ENCODE results near the gene NPPB. TPM values are rescaled to one million over a fixed set of nuclear protein-coding genes. Genes with fewer than 3 reads are reported as not detected.
A peak's percentile ranks its signal among the peaks of the same experiment; 100 is the strongest.

The NPPB gene
- total RNA-seq (not detected), polyA plus RNA-seq (not detected), total RNA-seq (not detected)

DNA sequence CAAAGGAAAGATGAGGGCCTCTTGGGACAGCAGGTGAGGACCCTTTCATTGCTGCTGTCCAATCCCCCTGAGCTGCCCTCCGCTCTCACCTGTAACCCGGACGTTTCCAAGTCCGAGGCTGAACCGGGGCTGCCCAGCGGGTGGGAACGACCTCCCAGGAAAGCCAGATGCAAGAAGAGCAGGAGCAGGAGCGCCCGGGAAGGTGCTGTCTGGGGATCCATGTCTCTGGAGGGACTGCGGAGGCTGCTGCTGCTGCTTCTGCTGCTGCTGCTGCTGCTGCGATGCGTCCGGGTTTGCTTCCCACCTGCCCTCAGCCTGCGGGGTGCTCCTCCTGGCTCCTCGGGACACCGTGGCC, at the start of gene NPPB:
NPPB (minus strand) TSS at position 333 of the 355 bp plus-strand sequence; CDS start at position 221, 112 bp downstream.
- Histone ChIP-seq H3K4me3 (ENCODE audit: low read length) (no peak within 1 kb of the TSS), H3K27ac (ENCODE audit: low read depth, low read length) (no peak within 1 kb of the TSS), H3K9me3 (ENCODE audit: control insufficient read depth in 2 of 3, low read length in 3 of 3) (no peaks in the 10 kb centered on the region), H3K4me1 (ENCODE audit: control insufficient read depth in 2 of 2, insufficient read depth in 2 of 2, low read length in 2 of 2) (no peaks in the 10 kb centered on the region), H3K27me3 (ENCODE audit: control insufficient read depth in 2 of 2, insufficient read depth in 2 of 2, low read length in 2 of 2) (peaks cover 0 to 14% of the 10 kb centered on the region in 2 donors), H3K36me3 (ENCODE audit: control insufficient read depth in 2 of 3, insufficient read depth in 3 of 3, low read length in 3 of 3) (no peaks in the 10 kb centered on the region)
- H3K27ac Mint-ChIP-seq, result no peak within 1 kb of the TSS
- POLR2A ChIA-PET, result no interaction called here
- no peaks in the 10 kb centered on the region for H3K36me3 Mint-ChIP-seq
- no peak for ATAC-seq
- intact Hi-C loops (cut with micrococcal nuclease), result no loop called here
- DNase-seq, result no peak
- peaks cover 0 to 6% (median 3%) of the 10 kb centered on the region in 7 donors for H3K4me1 Mint-ChIP-seq
- no peak within 1 kb of the TSS for H3K4me3 Mint-ChIP-seq
- CTCF ChIA-PET, result no interaction called here
- peaks cover 0 to 7% (median 0%) of the 10 kb centered on the region in 11 donors for H3K9me3 Mint-ChIP-seq
- peaks cover 57 to 72% (median 66%) of the 10 kb centered on the region in 5 donors for H3K27me3 Mint-ChIP-seq

GRCh38 chr1:11908095-11908675, 49.4 kb upstream of the NPPB start:
- Mint-ChIP-seq H3K27ac (peak overlapping the region; percentile 99 to 100 (median 100)), H3K9me3 (peaks cover 0 to 20% (median 0%) of the 10 kb centered on the region in 11 donors), H3K27me3 (peaks cover 0 to 38% (median 0%) of the 10 kb centered on the region in 5 donors), H3K36me3 (peaks cover 0 to 4% (median 0%) of the 10 kb centered on the region in 5 donors), H3K4me1 (peaks cover 9 to 45% (median 34%) of the 10 kb centered on the region in 7 donors), H3K4me3 (peak overlapping the region; percentile 92 to 97 (median 94))
- intact Hi-C loops (cut with micrococcal nuclease), result loop anchor here (1.0 to 5.0 kb wide), 12 partner anchors 18 to 895 kb away; partner anchors contain the start of genes CLCN6 (in 2 of the 2), FBXO2 (in 2 of the 2), FBXO44 (in 2 of the 2) and KIAA2013 (in 2 of the 2)
- Histone ChIP-seq H3K4me3 (ENCODE audit: low read length) (peak overlapping the region; percentile 92), H3K27ac (ENCODE audit: low read depth, low read length) (peak overlapping the region; percentile 99), H3K27me3 (ENCODE audit: control insufficient read depth in 2 of 2, insufficient read depth in 2 of 2, low read length in 2 of 2) (no peaks in the 10 kb centered on the region), H3K36me3 (ENCODE audit: control insufficient read depth in 2 of 3, insufficient read depth in 3 of 3, low read length in 3 of 3) (no peaks in the 10 kb centered on the region), H3K4me1 (ENCODE audit: control insufficient read depth in 2 of 2, insufficient read depth in 2 of 2, low read length in 2 of 2) (peaks cover 19% of the 10 kb centered on the region in 2 donors), H3K9me3 (ENCODE audit: control insufficient read depth in 2 of 3, low read length in 3 of 3) (peaks cover 0 to 4% (median 0%) of the 10 kb centered on the region in 3 experiments)
- POLR2A ChIA-PET, result interaction anchor here (0.6 to 5.7 kb wide), 47 partner anchors 9 to 896 kb away, joined by 3 to 83 read pairs (median 5); partner anchors contain the start of genes AGTRAP, CLCN6, FBXO6 and KIAA2013
- peak in 7 of 9 donors; percentile 66 to 95 (median 92) for DNase-seq
- CTCF ChIA-PET, result interaction anchor here (0.6 to 1.5 kb wide), 4 partner anchors 35 to 258 kb away, joined by 3 to 4 read pairs (median 4); no protein-coding TSS in a partner anchor
- ATAC-seq, result peak; percentile 69

GRCh38 chr1:11907275-11908094, 48.7 kb upstream of the NPPB start:
- DNase-seq, result peak; percentile 69 to 96 (median 94)
- ChIA-PET CTCF (interaction anchor here (0.6 to 1.5 kb wide), 5 partner anchors 16 to 257 kb away, joined by 3 to 4 read pairs (median 3); no protein-coding TSS in a partner anchor), POLR2A (interaction anchor here (0.5 to 5.7 kb wide), 37 partner anchors 8 to 895 kb away, joined by 3 to 83 read pairs (median 6); partner anchors contain the start of genes AGTRAP, CLCN6, FBXO6 and KIAA2013)
- H3K27ac Mint-ChIP-seq, result peak overlapping the region; percentile 99 to 100 (median 100)
- H3K4me3 Mint-ChIP-seq, result peak overlapping the region; percentile 92 to 97 (median 94)
- Histone ChIP-seq H3K9me3 (ENCODE audit: control insufficient read depth in 2 of 3, low read length in 3 of 3) (peaks cover 0 to 4% (median 0%) of the 10 kb centered on the region in 3 experiments), H3K27ac (ENCODE audit: low read depth, low read length) (peak overlapping the region; percentile 99), H3K4me3 (ENCODE audit: low read length) (peak overlapping the region; percentile 92), H3K27me3 (ENCODE audit: control insufficient read depth in 2 of 2, insufficient read depth in 2 of 2, low read length in 2 of 2) (peaks cover 0 to 4% of the 10 kb centered on the region in 2 donors), H3K4me1 (ENCODE audit: control insufficient read depth in 2 of 2, insufficient read depth in 2 of 2, low read length in 2 of 2) (peaks cover 19% of the 10 kb centered on the region in 2 donors), H3K36me3 (ENCODE audit: control insufficient read depth in 2 of 3, insufficient read depth in 3 of 3, low read length in 3 of 3) (no peaks in the 10 kb centered on the region)
- peaks cover 0 to 41% (median under 1%) of the 10 kb centered on the region in 5 donors for H3K27me3 Mint-ChIP-seq
- peaks cover 0 to 20% (median 0%) of the 10 kb centered on the region in 11 donors for H3K9me3 Mint-ChIP-seq
- H3K36me3 Mint-ChIP-seq, result peaks cover 0 to 4% (median 0%) of the 10 kb centered on the region in 5 donors
- peak; percentile 75 for ATAC-seq
- H3K4me1 Mint-ChIP-seq, result peaks cover 9 to 45% (median 34%) of the 10 kb centered on the region in 7 donors
- intact Hi-C loops (cut with micrococcal nuclease), result loop anchor here (1.0 to 5.0 kb wide), 17 partner anchors 13 to 895 kb away; partner anchors contain the start of genes AGTRAP (in 2 of the 2), CLCN6 (in 2 of the 2), FBXO2 (in 2 of the 2) and FBXO44 (in 2 of the 2)

GRCh38 chr1:11906870-11907269, 48.1 kb upstream of the NPPB start:
- H3K9me3 Mint-ChIP-seq, result peaks cover 0 to 22% (median 0%) of the 10 kb centered on the region in 11 donors
- peaks cover 9 to 44% (median 34%) of the 10 kb centered on the region in 7 donors for H3K4me1 Mint-ChIP-seq
- POLR2A ChIA-PET, result interaction anchor here (4.7 to 5.7 kb wide), 3 partner anchors 19 to 100 kb away, joined by 45 to 59 read pairs (median 56); partner anchors contain the start of genes CLCN6, KIAA2013 and MTHFR

GRCh38 chr1:11904978-11905377, 46.2 kb upstream of the NPPB start:
- H3K27ac Mint-ChIP-seq, result peak overlapping the region in 4 of 9 donors; percentile 20 to 84 (median 54)
- peaks cover 0 to 4% (median 0%) of the 10 kb centered on the region in 5 donors for H3K36me3 Mint-ChIP-seq
- peaks cover 9 to 42% (median 34%) of the 10 kb centered on the region in 7 donors for H3K4me1 Mint-ChIP-seq
- Histone ChIP-seq H3K27ac (ENCODE audit: low read depth, low read length) (no peak overlapping the region), H3K36me3 (ENCODE audit: control insufficient read depth in 2 of 3, insufficient read depth in 3 of 3, low read length in 3 of 3) (no peaks in the 10 kb centered on the region), H3K27me3 (ENCODE audit: control insufficient read depth in 2 of 2, insufficient read depth in 2 of 2, low read length in 2 of 2) (peaks cover 0 to 5% of the 10 kb centered on the region in 2 donors), H3K4me1 (ENCODE audit: control insufficient read depth in 2 of 2, insufficient read depth in 2 of 2, low read length in 2 of 2) (peaks cover 19% of the 10 kb centered on the region in 2 donors), H3K9me3 (ENCODE audit: control insufficient read depth in 2 of 3, low read length in 3 of 3) (peaks cover 0 to 4% (median 0%) of the 10 kb centered on the region in 3 experiments), H3K4me3 (ENCODE audit: low read length) (no peak overlapping the region)
- H3K9me3 Mint-ChIP-seq, result peaks cover 0 to 22% (median 0%) of the 10 kb centered on the region in 11 donors
- ChIA-PET POLR2A (no interaction called here), CTCF (no interaction called here)
- DNase-seq (no peak), ATAC-seq (no peak)
- H3K4me3 Mint-ChIP-seq, result peak overlapping the region in 4 of 10 donors; percentile 1 to 65 (median 42)
- intact Hi-C loops (cut with micrococcal nuclease), result loop anchor here (5.0 kb wide), 3 partner anchors 168 to 712 kb away; partner anchors contain the start of genes FBXO2 (in 2 of the 2), FBXO44 (in 2 of the 2), AGTRAP (in 1 of the 2) and DHRS3 (in 1 of the 2)
- H3K27me3 Mint-ChIP-seq, result peaks cover 9 to 60% (median 14%) of the 10 kb centered on the region in 5 donors

More at GRCh38 chr1:11906870-11907269, 48.1 kb upstream of the NPPB start:
- Mint-ChIP-seq H3K36me3 (peaks cover 0 to 4% (median 0%) of the 10 kb centered on the region in 5 donors), H3K27ac (peak overlapping the region in 5 of 9 donors; percentile 24 to 100 (median 43)), H3K27me3 (peaks cover 6 to 46% (median 7%) of the 10 kb centered on the region in 5 donors), H3K4me3 (peak overlapping the region in 2 of 10 donors; percentile 33 to 43)
- CTCF ChIA-PET, result no interaction called here
- Histone ChIP-seq H3K27ac (ENCODE audit: low read depth, low read length) (no peak overlapping the region), H3K27me3 (ENCODE audit: control insufficient read depth in 2 of 2, insufficient read depth in 2 of 2, low read length in 2 of 2) (peaks cover 0 to 5% of the 10 kb centered on the region in 2 donors), H3K4me3 (ENCODE audit: low read length) (no peak overlapping the region), H3K9me3 (ENCODE audit: control insufficient read depth in 2 of 3, low read length in 3 of 3) (peaks cover 0 to 4% (median 0%) of the 10 kb centered on the region in 3 experiments), H3K36me3 (ENCODE audit: control insufficient read depth in 2 of 3, insufficient read depth in 3 of 3, low read length in 3 of 3) (no peaks in the 10 kb centered on the region), H3K4me1 (ENCODE audit: control insufficient read depth in 2 of 2, insufficient read depth in 2 of 2, low read length in 2 of 2) (peaks cover 19% of the 10 kb centered on the region in 2 donors)
- no peak for ATAC-seq
- intact Hi-C loops (cut with micrococcal nuclease), result loop anchor here (1.0 to 5.0 kb wide), 8 partner anchors 13 to 710 kb away; partner anchors contain the start of genes AGTRAP (in 2 of the 2), FBXO2 (in 2 of the 2), FBXO44 (in 2 of the 2) and DHRS3 (in 1 of the 2)
- DNase-seq, result no peak
